NOMO-1 treated with DMSO at 0.1 percent for 48 hours (cell line): ENCODE measurements around the gene SLC34A2.
"Not testable (repeated sequence)": the region's sequence is repeated elsewhere in the genome, so short reads cannot be mapped to it uniquely, and the experiment has no call there.

Experiments used
- DNase-seq: peaks from one replicate; lab custom pipeline; 2025; ENCODE audit not compliant: unreplicated experiment; lab: John Stamatoyannopoulos, UW

The SLC34A2 gene, protein sequence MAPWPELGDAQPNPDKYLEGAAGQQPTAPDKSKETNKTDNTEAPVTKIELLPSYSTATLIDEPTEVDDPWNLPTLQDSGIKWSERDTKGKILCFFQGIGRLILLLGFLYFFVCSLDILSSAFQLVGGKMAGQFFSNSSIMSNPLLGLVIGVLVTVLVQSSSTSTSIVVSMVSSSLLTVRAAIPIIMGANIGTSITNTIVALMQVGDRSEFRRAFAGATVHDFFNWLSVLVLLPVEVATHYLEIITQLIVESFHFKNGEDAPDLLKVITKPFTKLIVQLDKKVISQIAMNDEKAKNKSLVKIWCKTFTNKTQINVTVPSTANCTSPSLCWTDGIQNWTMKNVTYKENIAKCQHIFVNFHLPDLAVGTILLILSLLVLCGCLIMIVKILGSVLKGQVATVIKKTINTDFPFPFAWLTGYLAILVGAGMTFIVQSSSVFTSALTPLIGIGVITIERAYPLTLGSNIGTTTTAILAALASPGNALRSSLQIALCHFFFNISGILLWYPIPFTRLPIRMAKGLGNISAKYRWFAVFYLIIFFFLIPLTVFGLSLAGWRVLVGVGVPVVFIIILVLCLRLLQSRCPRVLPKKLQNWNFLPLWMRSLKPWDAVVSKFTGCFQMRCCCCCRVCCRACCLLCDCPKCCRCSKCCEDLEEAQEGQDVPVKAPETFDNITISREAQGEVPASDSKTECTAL

DNA sequence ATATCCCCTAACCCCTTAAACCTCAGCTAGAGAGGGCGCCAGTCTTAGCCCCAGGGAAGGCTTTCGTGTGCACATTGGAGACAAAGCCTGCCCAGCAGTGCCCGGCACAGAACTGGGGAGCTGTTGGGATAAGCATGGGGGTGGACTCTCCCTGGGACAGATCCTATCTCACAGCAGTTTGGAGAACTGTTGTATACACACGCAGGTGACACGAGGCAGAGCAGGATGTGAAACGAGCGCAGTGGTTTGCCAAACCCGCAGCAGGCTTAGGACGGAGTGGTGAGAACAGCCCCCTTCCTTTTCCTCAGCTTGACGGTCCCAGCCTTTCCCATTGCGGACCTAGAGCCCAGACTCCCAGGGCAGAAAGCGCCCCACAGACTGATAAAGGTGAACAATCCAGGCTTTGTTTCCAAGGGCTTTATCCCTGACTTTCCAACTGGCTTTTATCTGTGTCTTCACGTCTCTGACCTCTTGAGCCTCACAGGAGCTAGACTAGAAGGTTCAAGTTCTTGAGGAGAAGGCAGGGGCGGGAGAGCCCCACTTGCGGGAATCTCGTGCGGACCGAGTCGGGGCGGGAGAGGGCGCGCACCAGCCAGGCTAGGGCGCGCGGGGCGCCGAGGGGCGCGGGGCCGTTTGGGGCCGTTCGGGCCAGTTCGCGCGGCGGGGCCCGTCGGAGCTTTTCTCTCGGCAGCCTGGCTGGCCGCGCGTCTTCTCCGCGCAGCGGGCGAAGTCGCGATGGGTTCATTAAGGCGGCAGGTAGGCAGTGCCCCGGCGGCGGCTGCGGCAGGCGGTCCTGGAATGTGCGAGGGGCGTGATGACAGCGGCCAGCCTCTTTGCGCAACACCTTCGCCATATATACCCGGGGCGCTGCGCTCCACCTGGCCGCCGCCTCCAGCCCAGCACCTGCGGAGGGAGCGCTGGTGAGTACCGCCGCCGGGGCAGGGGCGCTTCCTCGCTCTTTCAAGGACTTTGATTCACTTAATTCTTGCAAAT, at the start of gene SLC34A2:
Gene SLC34A2, plus strand, starts transcription at position 881 of the 993 bp plus-strand sequence. CDS start 6,650 bp downstream, outside the sequence.
- no peak for DNase-seq

- no peak for DNase-seq
Observed at GRCh38 chr4:25608644-25609043, 47.0 kb upstream of the SLC34A2 start.

DNA sequence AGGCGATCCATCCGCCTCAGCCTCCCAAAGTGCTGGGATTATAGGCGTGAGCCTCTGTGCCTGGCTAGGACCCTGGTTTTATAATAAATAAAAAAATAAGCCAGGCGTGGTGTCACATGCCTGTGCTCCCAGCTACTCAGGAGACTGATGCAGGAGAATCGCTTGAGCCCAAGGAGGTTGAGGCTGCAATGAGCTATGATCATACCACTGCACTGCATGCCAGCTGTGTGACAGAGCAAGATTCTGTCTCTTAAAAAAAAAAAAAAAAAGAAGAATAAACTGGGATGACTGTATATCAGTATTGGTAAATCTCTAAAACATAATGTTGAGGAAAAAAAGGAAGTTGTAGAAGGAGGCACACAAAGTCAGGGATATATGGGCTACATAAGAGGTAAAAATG, 45.7 kb upstream of the SLC34A2 start:
- DNase-seq: no peak

GRCh38 chr4:25613613-25614012, 42.0 kb upstream of the SLC34A2 start:
- not testable (repeated sequence) for DNase-seq

DNA sequence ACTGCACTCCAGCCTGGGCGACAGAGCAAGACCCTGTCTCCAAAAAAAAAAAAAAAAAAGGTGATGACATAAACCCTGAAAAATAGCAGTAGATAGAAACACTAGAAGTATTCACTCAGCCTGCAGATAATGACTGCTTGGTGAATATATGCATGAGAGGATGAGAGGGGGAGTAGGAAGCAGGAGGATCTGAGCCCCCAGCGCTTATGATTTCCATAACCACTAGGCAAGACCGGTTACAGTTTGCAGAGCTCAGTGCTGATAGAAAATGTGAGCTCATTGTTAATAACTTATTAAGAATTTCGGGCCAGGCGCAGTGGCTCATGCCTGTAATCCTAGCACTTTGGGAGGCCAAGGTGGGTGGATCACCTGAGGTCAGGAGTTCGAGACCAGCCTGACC, 40.8 kb upstream of the SLC34A2 start:
- DNase-seq: no peak

- DNase-seq: no peak
Observed at GRCh38 chr4:25621027-25621930, 34.4 kb upstream of the SLC34A2 start.

DNA sequence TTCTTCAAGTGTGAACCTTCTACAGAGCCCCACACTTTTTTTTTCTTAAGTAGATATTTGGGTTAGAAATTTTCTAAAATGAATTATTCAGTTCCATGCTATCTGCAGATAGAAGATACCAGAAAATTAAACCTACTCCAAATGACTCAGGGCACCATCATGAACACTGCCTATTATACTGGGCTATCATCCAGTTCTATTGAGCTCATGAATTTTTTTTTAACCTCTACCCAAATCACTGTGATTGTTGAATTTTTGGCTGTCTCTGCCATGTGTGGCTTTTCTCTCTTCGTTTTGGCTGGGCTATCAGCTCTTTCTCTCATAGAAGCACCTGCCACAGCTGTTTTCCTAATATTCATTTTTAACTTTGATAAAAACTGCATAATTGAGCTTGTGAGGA, 31.0 kb upstream of the SLC34A2 start:
- DNase-seq: no peak

- DNase-seq: no peak
Observed at GRCh38 chr4:25628451-25628850, 27.2 kb upstream of the SLC34A2 start.

GRCh38 chr4:25632135-25632534, 23.5 kb upstream of the SLC34A2 start:
- no peak for DNase-seq

DNA sequence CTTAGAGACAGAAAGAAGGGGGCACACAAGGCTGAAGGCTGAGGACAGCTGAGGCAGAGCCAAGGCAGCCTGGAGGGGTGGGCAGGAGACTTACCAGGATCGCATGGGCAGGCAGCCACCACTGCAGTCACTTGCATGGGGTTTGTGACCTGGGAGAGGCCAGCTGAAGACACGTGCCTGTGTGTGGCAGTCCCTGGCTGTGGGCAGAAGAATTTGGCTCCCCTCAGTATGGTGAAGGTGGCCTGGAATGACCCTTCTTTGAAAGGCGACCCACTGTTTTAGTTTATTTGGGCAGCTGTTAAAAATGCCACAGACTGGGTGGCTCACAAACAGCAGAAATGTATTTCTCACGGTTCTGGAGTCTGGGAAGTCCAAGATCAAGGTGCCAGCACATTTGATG, 22.1 kb upstream of the SLC34A2 start:
- no peak for DNase-seq

DNA sequence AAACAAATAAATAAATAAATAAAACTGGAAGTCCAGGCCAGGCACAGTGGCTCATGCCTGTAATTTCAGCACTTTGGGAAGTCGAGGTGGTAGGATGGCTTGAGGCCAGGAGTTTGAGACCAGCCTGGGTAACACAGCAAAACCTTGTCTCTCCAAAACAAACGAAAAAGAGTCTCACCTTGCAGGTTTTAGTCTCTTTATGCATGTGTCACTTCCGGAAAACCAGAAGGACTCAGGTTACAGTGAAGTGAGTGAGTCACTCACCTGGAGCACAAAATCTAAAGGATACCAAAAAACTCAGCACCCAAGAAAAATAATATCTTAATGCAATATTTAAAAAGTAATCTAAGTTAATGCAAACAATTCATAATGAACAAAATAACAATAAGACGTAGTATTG, 20.1 kb upstream of the SLC34A2 start:
- no peak for DNase-seq

DNA sequence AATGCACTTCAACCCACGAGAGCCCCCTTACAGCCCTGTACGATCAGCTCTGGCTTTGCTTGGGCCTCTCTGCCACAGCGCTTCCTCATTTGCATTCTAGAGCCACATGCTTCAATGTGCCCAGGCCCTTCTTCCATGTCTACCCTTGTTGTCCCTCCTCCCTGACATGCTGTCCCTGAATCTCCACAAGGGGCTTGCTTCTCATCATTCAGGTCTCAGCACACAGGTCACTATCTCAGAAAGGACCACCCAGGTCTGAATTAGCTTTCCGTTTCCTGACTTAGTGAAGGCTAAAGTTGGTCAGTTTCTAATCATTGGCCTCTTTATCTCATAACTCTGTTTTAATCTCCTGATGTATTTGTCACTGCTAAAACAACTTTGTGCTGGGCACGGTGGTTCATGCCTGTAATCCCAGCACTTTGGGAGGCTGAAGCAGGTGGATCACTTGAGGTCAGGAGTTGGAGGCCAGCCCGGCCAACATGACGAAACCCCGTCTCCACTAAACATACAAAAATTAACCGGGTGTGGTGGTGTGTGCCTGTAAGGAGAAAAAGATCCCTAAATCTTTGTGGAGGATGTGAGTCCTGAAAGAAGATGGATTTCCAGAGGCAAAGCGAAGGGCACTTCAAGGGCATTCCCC, 17.9 kb upstream of the SLC34A2 start:
- DNase-seq: no peak

GRCh38 chr4:25638221-25638601, 17.4 kb upstream of the SLC34A2 start:
- no peak for DNase-seq

GRCh38 chr4:25638806-25639205, 16.8 kb upstream of the SLC34A2 start:
- no peak for DNase-seq

DNA sequence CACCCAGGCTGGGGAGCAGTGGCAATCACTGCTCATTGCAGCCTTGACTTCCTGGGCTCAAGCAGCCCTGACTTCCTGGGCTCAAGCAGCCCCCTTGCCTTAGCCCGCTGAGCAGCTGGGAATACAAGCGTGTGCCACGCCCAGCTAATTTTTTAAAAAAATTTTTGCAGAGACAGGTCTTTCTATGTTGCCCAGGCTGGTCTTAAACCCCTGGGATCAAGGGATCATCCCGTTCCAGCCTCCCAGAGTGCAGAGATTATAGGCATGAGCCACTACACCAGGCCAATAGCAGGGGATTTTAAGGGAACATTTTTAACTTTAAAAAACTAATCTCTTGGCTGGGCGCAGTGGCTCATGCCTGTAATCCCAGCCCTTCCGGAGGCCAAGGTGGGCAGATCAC, 5.3 kb upstream of the SLC34A2 start:
- no peak for DNase-seq

GRCh38 chr4:25651682-25652081, 4.0 kb upstream of the SLC34A2 start:
- no peak for DNase-seq

- no peak for DNase-seq
Observed at GRCh38 chr4:25654031-25654970, 1.4 kb upstream of the SLC34A2 start.

GRCh38 chr4:25656031-25656430, 380 bp downstream of the SLC34A2 start:
- no peak for DNase-seq

DNA sequence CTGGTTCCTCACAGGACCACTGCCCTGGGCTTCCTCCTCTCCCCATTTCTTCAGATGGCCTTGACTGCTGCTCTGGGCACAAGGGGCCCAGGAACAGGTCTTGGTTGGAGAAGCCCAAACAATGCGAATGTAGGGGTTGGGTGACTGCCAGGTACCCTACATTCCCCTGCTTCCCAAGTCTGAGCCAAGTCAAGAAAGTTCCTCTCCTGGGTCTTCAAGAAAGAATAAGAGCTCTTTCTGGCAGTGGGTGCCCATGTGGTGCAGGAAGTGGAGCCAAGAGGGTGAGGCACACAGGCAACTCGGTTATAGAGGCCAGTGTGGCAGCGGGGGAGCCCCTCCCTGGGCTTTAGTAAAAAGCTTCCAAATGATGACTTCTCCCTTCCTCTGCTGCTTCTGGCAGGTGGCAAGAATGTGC, 2.7 kb downstream of the SLC34A2 start:
- DNase-seq: no peak
